GM13977 (cell line): ENCODE results near the gene RAP1A.

Source experiments
- DNase-seq: peaks from one replicate; pipeline ENCODE4 v3.0.0; 2012; ENCODE audit warnings: low spot score
- in situ Hi-C: fragments of 300-500 bp; cut with MboI; formaldehyde crosslinking; loops from one replicate; pipeline ENCODE4 v1.12.0; 2022; ENCODE audit warnings: low sequenced_read_pairs, low pct_unique_long_range_greater_than_20kb, mixed read lengths, inconsistent platforms; ENCODE audit not compliant: unreplicated experiment
- TF ChIP-seq, protein P1 (sequence below): IDR thresholded peaks from 2 replicates; pipeline ENCODE4 v1.5.1; 2012; ENCODE audit warnings: mild to moderate bottlenecking, control low read depth; ENCODE audit not compliant: insufficient read depth; ENCODE audit errors: extremely low read depth, missing control alignments

The RAP1A gene

DNA sequence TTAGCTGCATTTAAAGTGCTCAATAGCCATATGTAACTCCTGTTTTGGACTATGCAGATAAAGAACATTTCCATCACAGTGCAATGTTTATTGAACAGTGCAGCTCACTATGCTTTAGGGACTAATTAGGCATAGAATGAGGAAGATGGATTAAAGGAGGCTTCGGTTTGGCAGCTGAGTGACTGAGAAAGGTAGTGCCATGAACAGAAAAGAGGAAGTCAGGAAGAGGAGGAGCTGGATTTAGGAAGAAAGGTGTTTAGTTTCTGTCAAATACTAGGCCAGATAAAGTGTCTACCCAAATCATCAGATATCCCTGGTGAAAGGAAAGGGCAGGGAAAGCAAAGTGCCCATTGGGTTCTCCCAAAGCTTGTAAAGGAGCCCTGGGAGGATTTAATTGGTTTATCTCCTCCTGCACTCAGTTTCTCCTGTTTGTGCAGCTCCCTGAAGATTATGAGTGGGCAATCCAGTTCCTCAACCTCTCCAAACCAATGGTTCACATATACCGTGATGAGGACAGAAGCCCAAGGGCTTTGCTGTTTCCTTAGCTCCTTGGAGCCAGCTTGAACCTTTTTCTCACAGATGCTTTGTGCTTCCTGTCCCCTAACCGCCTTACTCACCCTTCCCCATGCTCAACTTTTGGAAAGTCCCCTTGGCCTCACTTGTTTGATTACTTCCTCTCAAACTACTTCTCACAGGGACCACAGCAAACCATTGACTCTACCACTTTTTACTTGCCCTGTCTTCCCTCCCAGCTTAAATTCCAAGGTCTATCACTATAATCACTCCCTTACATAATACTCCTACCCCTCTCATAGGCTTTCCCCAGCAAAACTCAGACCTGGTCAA is 3.5 kb upstream of the RAP1A start:
- in situ Hi-C loops: loop anchor here (25.0 kb wide), 1 partner anchor 404 kb away; the partner anchor contains the start of gene DENND2D
- DNase-seq: peak; percentile 78
- TF ChIP-seq, protein P1, sequence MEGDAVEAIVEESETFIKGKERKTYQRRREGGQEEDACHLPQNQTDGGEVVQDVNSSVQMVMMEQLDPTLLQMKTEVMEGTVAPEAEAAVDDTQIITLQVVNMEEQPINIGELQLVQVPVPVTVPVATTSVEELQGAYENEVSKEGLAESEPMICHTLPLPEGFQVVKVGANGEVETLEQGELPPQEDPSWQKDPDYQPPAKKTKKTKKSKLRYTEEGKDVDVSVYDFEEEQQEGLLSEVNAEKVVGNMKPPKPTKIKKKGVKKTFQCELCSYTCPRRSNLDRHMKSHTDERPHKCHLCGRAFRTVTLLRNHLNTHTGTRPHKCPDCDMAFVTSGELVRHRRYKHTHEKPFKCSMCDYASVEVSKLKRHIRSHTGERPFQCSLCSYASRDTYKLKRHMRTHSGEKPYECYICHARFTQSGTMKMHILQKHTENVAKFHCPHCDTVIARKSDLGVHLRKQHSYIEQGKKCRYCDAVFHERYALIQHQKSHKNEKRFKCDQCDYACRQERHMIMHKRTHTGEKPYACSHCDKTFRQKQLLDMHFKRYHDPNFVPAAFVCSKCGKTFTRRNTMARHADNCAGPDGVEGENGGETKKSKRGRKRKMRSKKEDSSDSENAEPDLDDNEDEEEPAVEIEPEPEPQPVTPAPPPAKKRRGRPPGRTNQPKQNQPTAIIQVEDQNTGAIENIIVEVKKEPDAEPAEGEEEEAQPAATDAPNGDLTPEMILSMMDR: no peak

DNA sequence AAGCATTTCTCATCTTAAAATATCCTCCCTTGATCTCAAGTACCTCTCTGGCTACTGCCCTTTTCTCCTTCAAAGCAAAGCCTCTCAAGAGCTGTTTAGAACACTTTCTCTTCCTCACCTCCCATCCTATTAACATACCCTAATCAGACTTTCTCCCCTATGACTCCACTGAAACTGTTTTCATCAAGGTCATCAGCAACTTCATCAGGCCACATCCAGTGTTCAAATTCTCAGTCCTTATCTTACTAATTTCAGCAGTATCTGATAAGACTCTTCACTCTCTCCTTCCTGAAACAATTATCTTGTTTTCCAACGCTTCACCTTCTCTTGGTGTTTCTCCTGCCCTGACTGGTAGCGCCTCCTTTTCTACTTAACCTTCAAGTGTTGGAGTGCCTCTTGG is 1.5 kb upstream of the RAP1A start:
- TF ChIP-seq, protein P1: no peak
- DNase-seq: peak; percentile 60
- in situ Hi-C loops: loop anchor here (25.0 kb wide), 1 partner anchor 406 kb away; the partner anchor contains the start of gene DENND2D

DNA sequence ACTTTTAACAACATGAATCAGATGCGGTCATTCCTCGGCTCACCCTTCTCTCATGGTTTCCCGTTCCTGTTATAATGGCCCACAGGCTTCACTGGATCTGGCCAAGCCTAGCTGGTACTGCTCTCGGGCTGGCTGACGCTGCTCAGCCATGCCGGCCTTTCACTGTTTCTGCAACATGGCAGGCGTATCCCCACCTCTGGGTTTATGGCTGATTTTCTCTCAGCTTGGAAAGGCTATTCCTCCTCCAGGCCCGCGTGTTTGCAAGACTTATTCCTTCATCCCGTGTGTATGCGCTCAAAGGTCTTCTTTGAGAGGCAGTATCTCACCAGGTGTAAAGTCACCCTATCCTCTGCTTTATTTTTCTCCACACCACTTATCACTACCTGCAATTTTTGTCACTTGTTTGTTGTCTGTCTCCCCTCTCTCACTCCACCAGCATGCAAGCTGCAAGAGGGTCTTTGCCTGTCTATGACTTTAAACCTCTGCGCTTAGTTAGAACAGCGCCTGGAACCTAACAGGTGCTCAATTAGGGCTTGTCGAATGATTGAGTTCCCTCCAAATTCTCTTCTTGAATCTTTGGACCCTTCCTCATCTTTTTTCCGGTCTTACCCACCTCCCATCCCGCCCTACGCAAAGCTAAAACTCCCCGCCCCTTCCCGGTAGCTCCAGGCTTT is 491 bp upstream of the RAP1A start:
- DNase-seq: no peak
- in situ Hi-C loops: loop anchor here (25.0 kb wide), 1 partner anchor 407 kb away; the partner anchor contains the start of gene DENND2D
- TF ChIP-seq, protein P1: no peak

DNA sequence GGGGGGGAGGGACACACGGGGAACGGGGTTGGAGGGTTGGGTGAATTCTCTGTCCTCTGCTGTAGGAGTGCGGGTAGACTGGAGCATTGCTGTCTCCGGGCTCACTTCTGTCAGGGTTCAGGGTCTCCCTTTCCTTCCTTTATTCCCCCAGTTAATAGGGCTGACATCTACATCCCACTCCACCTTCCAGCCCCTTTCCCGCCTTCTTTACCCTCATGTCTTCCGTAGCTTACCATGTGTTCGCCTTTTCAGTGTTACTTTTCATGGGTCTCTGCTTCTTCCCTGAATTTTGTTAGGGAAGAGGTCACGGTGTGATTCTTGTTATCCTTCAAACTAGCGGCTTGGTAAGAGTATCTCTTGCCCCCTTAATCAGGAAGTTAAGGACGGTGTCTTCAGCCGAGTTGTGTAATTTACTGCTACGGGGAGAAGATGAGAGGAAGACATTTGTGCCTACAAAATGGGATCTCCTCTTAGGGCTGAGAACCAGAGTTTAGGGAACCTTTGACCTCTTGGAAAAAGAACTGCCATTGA is 917 bp downstream of the RAP1A start:
- TF ChIP-seq, protein P1: no peak
- in situ Hi-C loops: loop anchor here (25.0 kb wide), 1 partner anchor 408 kb away; the partner anchor contains the start of gene DENND2D
- DNase-seq: no peak

DNA sequence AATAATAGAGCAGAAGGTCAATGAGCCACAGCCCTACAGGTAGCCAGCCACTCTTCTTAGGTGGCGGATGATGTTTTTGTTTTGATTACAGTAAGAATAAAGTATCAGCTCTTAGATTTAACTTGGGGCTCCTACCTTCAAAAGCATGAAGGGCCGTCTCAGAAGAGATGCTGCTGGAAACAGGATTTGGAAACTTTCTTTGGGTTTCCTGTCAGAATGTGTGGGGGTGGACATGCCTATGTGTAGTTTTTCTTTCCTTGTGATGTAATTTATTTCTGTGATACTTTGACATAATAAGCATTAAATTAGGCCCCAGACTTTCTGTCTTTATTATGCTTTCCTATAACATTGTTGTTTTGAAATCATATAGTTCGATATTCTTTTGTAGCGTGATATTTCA is 1.5 kb downstream of the RAP1A start:
- DNase-seq: peak; percentile 36
- TF ChIP-seq, protein P1: no peak
- in situ Hi-C loops: loop anchor here (25.0 kb wide), 1 partner anchor 409 kb away; the partner anchor contains the start of gene DENND2D

DNA sequence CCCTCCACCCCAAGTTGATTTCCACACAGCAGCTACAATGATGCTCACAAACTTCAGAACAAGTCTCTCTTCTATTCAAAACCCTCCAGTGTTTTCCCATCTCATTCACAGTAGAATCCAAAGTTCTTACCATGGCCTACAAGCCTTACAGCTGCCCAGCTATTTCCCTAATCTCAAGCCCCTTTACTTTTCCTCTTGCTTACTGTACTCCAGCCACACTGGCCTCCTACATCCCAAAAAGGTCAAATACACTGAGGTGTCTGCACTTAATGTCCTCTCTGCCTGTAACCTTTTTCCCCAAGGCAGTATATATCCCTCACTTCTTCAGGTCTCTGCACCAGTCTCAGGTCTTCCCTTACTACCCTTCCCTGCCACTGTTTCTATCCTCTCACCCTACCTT is 2.6 kb downstream of the RAP1A start:
- DNase-seq: no peak
- TF ChIP-seq, protein P1: no peak
- in situ Hi-C loops: loop anchor here (25.0 kb wide), 1 partner anchor 410 kb away; the partner anchor contains the start of gene DENND2D
